ENCODE results near the gene CDKN1A. TPM values are rescaled to one million over a fixed set of nuclear protein-coding genes. Genes with fewer than 3 reads are reported as not detected.

CDKN1A gene
- total RNA-seq, 4 donors from 2014 or later, result 110 to 346 (median 260) TPM

GRCh38 chr6:36717231-36717825, 38.8 kb downstream of the CDKN1A start:
- ATAC-seq (no peak), DNase-seq (no peak)
- Histone ChIP-seq H3K36me3 (no peaks in the 10 kb centered on the region), H3K27ac (no peak overlapping the region), H3K27me3 (no peaks in the 10 kb centered on the region), H3K4me3 (no peak overlapping the region), H3K4me1 (no peaks in the 10 kb centered on the region), H3K9me3 (no peaks in the 10 kb centered on the region)
- in situ Hi-C loops (cut with MboI; ENCODE audit: low sequenced_read_pairs in 4 of 4), result no loop called here
- TF ChIP-seq CTCF (IDR thresholded peaks at IDR 0.05 in 4 of 5, conservative IDR thresholded peaks at IDR 0.05 in 1 of 5) (no peak), POLR2A (IDR thresholded peaks at IDR 0.05) (no peak)
- intact Hi-C loops (cut with DNase I; ENCODE audit: low total_unique reads), result no loop called here

DNA sequence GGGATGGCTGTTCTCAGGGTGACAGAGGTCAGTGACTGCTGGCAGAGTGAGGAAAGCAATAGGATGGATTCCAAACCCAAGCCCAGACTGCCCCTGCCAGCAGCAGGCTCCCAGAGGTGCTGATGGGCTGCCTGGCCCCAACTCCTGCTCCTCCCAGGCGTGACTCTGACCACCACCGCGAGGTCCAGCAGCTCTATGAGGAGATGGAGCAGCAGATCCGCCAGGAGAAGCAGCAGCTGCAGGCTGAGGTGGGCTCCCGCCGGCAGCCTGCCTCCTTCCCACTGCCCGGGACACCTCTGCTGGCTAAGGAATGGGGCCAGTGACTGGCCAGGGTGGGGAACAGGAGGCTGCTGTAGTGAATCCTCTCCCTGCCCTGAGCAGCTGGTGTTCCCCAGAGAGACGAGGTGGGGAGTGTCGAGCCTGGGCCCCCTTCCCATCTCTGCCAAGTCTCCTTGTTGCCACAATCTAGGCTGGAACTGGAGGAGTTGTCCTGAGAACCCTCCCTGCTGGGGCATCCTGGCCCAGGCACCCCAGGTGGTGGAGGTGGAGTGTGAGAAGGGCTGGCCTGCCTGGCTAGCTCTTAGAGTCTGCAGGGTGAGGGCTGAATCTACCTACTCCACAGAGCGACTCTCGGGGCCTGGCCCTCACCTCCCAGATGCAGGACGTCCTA, 39.5 kb downstream of the CDKN1A start:
- Histone ChIP-seq H3K27me3 (no peaks in the 10 kb centered on the region), H3K9me3 (no peaks in the 10 kb centered on the region), H3K4me3 (no peak overlapping the region), H3K36me3 (no peaks in the 10 kb centered on the region), H3K27ac (no peak overlapping the region), H3K4me1 (no peaks in the 10 kb centered on the region)
- TF ChIP-seq CTCF (IDR thresholded peaks at IDR 0.05 in 4 of 5, conservative IDR thresholded peaks at IDR 0.05 in 1 of 5) (no peak), POLR2A (IDR thresholded peaks at IDR 0.05) (no peak)
- ATAC-seq (no peak), DNase-seq (no peak)
- in situ Hi-C loops (cut with MboI; ENCODE audit: low sequenced_read_pairs in 4 of 4) (no loop called here), intact Hi-C loops (cut with DNase I; ENCODE audit: low total_unique reads) (no loop called here)

DNA sequence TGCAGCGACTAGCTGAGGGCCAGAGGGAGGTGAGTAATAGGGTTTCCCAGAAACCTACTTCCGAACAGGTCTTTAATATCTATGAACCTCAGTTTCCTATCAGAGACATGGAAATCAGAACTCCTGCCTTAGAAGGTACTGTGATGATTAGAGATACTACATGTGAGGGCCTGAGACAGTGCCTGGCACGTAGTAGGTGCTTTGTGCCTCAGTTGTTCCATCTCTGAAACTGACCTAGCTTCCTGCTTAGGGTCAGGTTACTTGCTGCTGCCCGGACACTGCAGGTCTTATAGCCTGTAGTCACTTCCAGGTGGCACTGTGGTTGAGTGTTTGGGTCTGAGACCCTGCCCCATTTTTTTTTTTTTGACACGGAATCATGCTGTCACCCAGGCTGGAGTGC, 40.0 kb downstream of the CDKN1A start:
- no peaks in the 10 kb centered on the region for H3K36me3 ChIP-seq
- in situ Hi-C loops (cut with MboI; ENCODE audit: low sequenced_read_pairs in 4 of 4), result no loop called here
- ATAC-seq, result no peak

GRCh38 chr6:36719126-36719525, 40.6 kb downstream of the CDKN1A start:
- intact Hi-C loops (cut with DNase I; ENCODE audit: low total_unique reads) (no loop called here), in situ Hi-C loops (cut with MboI; ENCODE audit: low sequenced_read_pairs in 4 of 4) (no loop called here)

More for the DNA sequence above, 40.0 kb downstream of the CDKN1A start:
- intact Hi-C loops (cut with DNase I; ENCODE audit: low total_unique reads), result no loop called here
- Histone ChIP-seq H3K27me3 (no peaks in the 10 kb centered on the region), H3K4me3 (no peak overlapping the region), H3K27ac (no peak overlapping the region), H3K4me1 (no peaks in the 10 kb centered on the region), H3K9me3 (no peaks in the 10 kb centered on the region)
- no peak for TF ChIP-seq POLR2A (IDR thresholded peaks at IDR 0.05)
- no peak for TF ChIP-seq CTCF (IDR thresholded peaks at IDR 0.05 in 4 of 5, conservative IDR thresholded peaks at IDR 0.05 in 1 of 5)
- DNase-seq, result no peak

More at GRCh38 chr6:36719126-36719525, 40.6 kb downstream of the CDKN1A start:
- H3K27ac ChIP-seq, result no peak overlapping the region
- H3K4me1 ChIP-seq, result no peaks in the 10 kb centered on the region
- H3K27me3 ChIP-seq, result no peaks in the 10 kb centered on the region
- TF ChIP-seq CTCF (IDR thresholded peaks at IDR 0.05 in 4 of 5, conservative IDR thresholded peaks at IDR 0.05 in 1 of 5), result no peak
- no peak for TF ChIP-seq POLR2A (IDR thresholded peaks at IDR 0.05)
- H3K9me3 ChIP-seq, result no peaks in the 10 kb centered on the region
- no peak overlapping the region for H3K4me3 ChIP-seq
- ATAC-seq (no peak), DNase-seq (no peak)
- H3K36me3 ChIP-seq, result no peaks in the 10 kb centered on the region
